ENCODE measurements around the gene PAPPA. TPM values are rescaled to one million over a fixed set of nuclear protein-coding genes. Genes with fewer than 3 reads are reported as not detected.
A peak's percentile ranks its signal among the peaks of the same experiment; 100 is the strongest.

The PAPPA gene
- total and polyA plus RNA-seq, 7 experiments from 2014 or later = 0.07 to 0.64 (median 0.48) TPM; not detected in 4

DNA sequence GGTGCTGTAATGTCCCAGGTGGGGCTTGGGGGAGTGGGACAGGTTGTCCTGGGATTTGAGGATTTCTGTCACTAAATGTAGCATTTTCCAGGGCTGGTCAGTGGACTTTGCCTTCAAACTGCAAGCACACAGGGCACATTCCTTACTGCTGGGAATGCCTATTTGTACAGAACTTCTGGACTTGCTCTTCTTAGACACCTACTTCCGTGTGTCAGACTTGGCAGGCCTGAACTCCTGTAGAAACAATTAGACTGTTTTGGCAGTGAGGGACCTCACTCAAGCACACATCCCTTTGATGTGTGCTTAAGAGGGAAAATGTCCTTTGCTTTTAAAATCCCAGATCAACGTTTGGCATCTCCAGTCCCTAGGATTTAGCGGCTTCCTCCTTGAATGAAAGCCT, 192.2 kb downstream of the PAPPA start:
- CTCF ChIA-PET = no interaction called here
- DNase-seq = no peak
- Histone ChIP-seq H3K27me3 (ENCODE audit: control insufficient read depth in 2 of 2, insufficient read depth in 2 of 2, low read length in 2 of 2) (no peaks in the 10 kb centered on the region), H3K9me3 (ENCODE audit: control insufficient read depth in 2 of 3, low read length in 3 of 3) (no peaks in the 10 kb centered on the region), H3K36me3 (ENCODE audit: control insufficient read depth in 2 of 3, insufficient read depth in 3 of 3, low read length in 3 of 3) (no peaks in the 10 kb centered on the region), H3K4me1 (ENCODE audit: control insufficient read depth in 2 of 2, insufficient read depth in 2 of 2, low read length in 2 of 2) (no peaks in the 10 kb centered on the region), H3K27ac (ENCODE audit: low read depth, low read length) (no peak overlapping the region), H3K4me3 (ENCODE audit: low read length) (no peak overlapping the region)
- POLR2A ChIA-PET = no interaction called here
- Mint-ChIP-seq H3K9me3 (peaks cover 0 to 5% (median 0%) of the 10 kb centered on the region in 11 donors), H3K4me1 (no peaks in the 10 kb centered on the region), H3K4me3 (no peak overlapping the region), H3K27ac (no peak overlapping the region), H3K36me3 (no peaks in the 10 kb centered on the region), H3K27me3 (peaks cover 0 to 7% (median 5%) of the 10 kb centered on the region in 5 donors)
- intact Hi-C loops (cut with micrococcal nuclease) = no loop called here
- no peak for ATAC-seq

DNA sequence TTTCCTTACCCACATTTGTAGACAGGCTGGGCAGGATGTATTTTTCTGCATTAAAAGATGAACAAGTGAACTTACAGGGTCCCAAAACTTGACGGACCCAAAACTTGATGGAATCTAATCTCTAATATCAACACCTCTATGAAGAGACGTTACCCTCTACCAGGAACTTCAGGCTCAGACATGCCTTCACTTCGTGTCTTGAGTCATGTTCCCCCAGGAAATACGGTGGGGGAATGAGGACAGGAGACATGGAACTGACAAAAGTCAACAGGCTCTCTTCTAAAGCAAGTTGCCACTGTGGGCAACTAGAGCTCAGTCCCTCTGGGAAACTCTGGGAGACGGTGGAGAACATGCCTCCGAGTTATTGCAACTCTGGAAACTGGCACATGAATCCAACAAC, 196.1 kb downstream of the PAPPA start:
- Histone ChIP-seq H3K9me3 (ENCODE audit: control insufficient read depth in 2 of 3, low read length in 3 of 3) (no peaks in the 10 kb centered on the region), H3K27me3 (ENCODE audit: control insufficient read depth in 2 of 2, insufficient read depth in 2 of 2, low read length in 2 of 2) (no peaks in the 10 kb centered on the region), H3K36me3 (ENCODE audit: control insufficient read depth in 2 of 3, insufficient read depth in 3 of 3, low read length in 3 of 3) (no peaks in the 10 kb centered on the region), H3K4me1 (ENCODE audit: control insufficient read depth in 2 of 2, insufficient read depth in 2 of 2, low read length in 2 of 2) (no peaks in the 10 kb centered on the region), H3K27ac (ENCODE audit: low read depth, low read length) (no peak overlapping the region), H3K4me3 (ENCODE audit: low read length) (no peak overlapping the region)
- Mint-ChIP-seq H3K9me3 (peaks cover 0 to 4% (median 0%) of the 10 kb centered on the region in 11 donors), H3K27me3 (peaks cover 0 to 4% (median 2%) of the 10 kb centered on the region in 5 donors), H3K4me3 (no peak overlapping the region), H3K36me3 (peaks cover 0 to under 1% (median 0%) of the 10 kb centered on the region in 5 donors), H3K27ac (no peak overlapping the region), H3K4me1 (no peaks in the 10 kb centered on the region)
- no peak for ATAC-seq
- POLR2A ChIA-PET = no interaction called here
- intact Hi-C loops (cut with micrococcal nuclease) = no loop called here
- CTCF ChIA-PET = no interaction called here
- no peak for DNase-seq

DNA sequence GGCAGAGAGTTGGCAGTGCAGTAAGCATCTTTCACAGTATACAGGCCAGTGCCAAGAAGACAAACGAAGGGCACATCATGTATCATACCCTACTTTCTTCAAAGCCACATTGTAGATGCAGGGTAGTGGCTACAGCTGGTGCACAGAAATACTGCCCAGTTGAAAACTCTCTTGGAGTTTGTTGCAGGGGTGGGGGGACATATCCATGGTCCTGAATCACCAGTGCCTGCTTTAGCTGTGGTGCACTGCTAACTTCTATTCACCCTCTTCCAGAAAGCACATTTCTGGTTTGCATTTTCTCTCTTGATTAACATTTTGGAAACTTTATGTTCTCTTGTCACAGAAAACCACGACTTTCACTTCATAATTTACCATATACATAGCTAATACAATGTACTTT, 196.6 kb downstream of the PAPPA start:
- ChIA-PET POLR2A (no interaction called here), CTCF (no interaction called here)
- no peak overlapping the region for H3K4me3 Mint-ChIP-seq
- peaks cover 0 to 9% (median 3%) of the 10 kb centered on the region in 5 donors for H3K27me3 Mint-ChIP-seq
- no peak for DNase-seq
- no peak for ATAC-seq
- intact Hi-C loops (cut with micrococcal nuclease) = no loop called here
- peaks cover 0 to 4% (median 0%) of the 10 kb centered on the region in 11 donors for H3K9me3 Mint-ChIP-seq
- no peak overlapping the region for H3K27ac ChIP-seq (ENCODE audit: low read depth, low read length)
- H3K27me3 ChIP-seq (ENCODE audit: control insufficient read depth in 2 of 2, insufficient read depth in 2 of 2, low read length in 2 of 2) = no peaks in the 10 kb centered on the region
- H3K4me3 ChIP-seq (ENCODE audit: low read length) = no peak overlapping the region
- no peaks in the 10 kb centered on the region for H3K36me3 ChIP-seq (ENCODE audit: control insufficient read depth in 2 of 3, insufficient read depth in 3 of 3, low read length in 3 of 3)
- no peaks in the 10 kb centered on the region for H3K9me3 ChIP-seq (ENCODE audit: control insufficient read depth in 2 of 3, low read length in 3 of 3)
- no peaks in the 10 kb centered on the region for H3K4me1 ChIP-seq (ENCODE audit: control insufficient read depth in 2 of 2, insufficient read depth in 2 of 2, low read length in 2 of 2)
- peaks cover 0 to 5% (median 0%) of the 10 kb centered on the region in 5 donors for H3K36me3 Mint-ChIP-seq
- no peak overlapping the region for H3K27ac Mint-ChIP-seq
- H3K4me1 Mint-ChIP-seq = no peaks in the 10 kb centered on the region

DNA sequence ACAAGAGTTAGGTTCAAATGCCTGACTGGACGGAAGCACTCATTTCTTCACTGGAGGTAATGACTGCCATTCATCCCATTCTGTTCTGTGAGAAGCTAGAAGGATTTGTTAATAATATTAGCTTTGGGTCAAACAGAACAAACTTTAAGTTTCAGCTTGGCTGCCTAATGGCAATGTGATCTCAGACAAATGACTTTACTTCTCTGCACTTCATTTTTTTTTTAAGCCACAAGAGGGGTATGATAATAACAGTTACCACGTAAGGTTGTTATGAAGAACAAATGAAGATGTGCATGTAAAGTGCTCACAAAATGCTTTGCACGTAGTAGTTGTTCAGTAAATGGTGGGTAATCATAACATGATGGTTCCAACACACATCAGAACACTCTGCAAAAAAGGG, 199.4 kb downstream of the PAPPA start:
- DNase-seq (no peak), ATAC-seq (no peak)
- Histone ChIP-seq H3K4me1 (ENCODE audit: control insufficient read depth in 2 of 2, insufficient read depth in 2 of 2, low read length in 2 of 2) (no peaks in the 10 kb centered on the region), H3K27ac (ENCODE audit: low read depth, low read length) (no peak overlapping the region), H3K4me3 (ENCODE audit: low read length) (no peak overlapping the region), H3K36me3 (ENCODE audit: control insufficient read depth in 2 of 3, insufficient read depth in 3 of 3, low read length in 3 of 3) (no peaks in the 10 kb centered on the region), H3K27me3 (ENCODE audit: control insufficient read depth in 2 of 2, insufficient read depth in 2 of 2, low read length in 2 of 2) (no peaks in the 10 kb centered on the region), H3K9me3 (ENCODE audit: control insufficient read depth in 2 of 3, low read length in 3 of 3) (no peaks in the 10 kb centered on the region)
- intact Hi-C loops (cut with micrococcal nuclease) = no loop called here
- no peaks in the 10 kb centered on the region for H3K4me1 Mint-ChIP-seq
- H3K27ac Mint-ChIP-seq = no peak overlapping the region
- peaks cover 0 to 5% (median 0%) of the 10 kb centered on the region in 5 donors for H3K36me3 Mint-ChIP-seq
- peaks cover 0 to 3% (median 0%) of the 10 kb centered on the region in 11 donors for H3K9me3 Mint-ChIP-seq
- CTCF ChIA-PET = no interaction called here
- no peak overlapping the region for H3K4me3 Mint-ChIP-seq
- POLR2A ChIA-PET = no interaction called here
- H3K27me3 Mint-ChIP-seq = peaks cover 0 to 6% (median 3%) of the 10 kb centered on the region in 5 donors

DNA sequence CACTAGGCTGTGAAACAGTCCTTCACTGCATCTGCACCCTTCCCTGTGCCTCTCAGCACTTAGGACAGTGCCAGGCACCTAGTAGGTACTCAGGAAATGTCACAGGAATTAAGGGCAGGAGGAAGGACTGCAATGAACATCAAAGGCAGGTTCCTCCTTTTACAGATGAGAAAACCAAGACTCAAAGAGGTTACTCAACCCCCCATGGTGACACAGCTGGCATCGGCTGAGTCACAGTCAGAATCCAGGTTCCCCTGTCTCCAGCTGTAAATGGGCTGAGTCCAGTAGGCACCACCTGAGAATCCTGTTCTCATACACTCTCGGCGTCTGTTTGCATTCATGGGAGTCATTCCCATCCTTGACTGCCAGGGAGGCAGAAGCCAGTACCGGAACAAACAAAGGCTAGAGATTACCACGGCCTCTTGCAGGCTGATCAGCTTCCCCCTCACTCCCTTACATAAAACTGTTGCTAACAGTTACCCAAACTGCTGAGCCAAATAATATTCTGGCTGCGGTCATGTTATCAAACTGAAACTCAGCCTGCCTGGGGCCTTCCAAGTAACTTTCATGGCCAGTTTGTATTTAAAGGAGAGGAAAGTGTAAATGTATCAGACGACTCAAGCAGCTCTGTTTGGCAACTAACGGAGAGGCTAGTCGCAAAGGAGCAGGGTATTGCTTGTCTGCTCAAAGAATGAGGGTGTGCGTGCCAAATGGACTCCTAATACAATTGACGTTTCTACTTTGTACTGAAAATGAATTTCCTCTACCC, 201.7 kb downstream of the PAPPA start:
- intact Hi-C loops (cut with micrococcal nuclease) = no loop called here
- CTCF ChIA-PET = no interaction called here
- H3K27ac Mint-ChIP-seq = no peak overlapping the region

DNA sequence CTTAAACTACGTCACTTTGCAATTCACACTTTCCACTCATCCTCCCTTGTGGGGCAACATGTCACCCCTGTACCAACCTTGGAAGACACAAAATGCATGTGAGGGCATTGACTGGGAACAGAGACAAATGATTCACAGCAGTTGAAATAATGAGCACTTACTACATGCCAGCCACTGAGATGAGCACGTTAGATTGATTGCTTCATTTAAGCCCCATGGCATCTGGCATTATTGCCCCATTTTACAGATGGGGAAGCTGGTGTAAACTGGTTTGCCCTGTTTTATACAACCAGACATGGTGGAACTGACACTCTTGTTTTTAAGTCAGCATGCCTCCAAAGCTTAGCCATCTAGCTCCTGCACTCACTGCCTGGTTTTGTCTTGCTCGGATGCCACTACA, 204.7 kb downstream of the PAPPA start:
- Histone ChIP-seq H3K9me3 (ENCODE audit: control insufficient read depth in 2 of 3, low read length in 3 of 3) (no peaks in the 10 kb centered on the region), H3K4me1 (ENCODE audit: control insufficient read depth in 2 of 2, insufficient read depth in 2 of 2, low read length in 2 of 2) (no peaks in the 10 kb centered on the region), H3K27me3 (ENCODE audit: control insufficient read depth in 2 of 2, insufficient read depth in 2 of 2, low read length in 2 of 2) (no peaks in the 10 kb centered on the region), H3K36me3 (ENCODE audit: control insufficient read depth in 2 of 3, insufficient read depth in 3 of 3, low read length in 3 of 3) (no peaks in the 10 kb centered on the region), H3K27ac (ENCODE audit: low read depth, low read length) (no peak overlapping the region), H3K4me3 (ENCODE audit: low read length) (no peak overlapping the region)
- peak overlapping the region in 1 of 9 donors; percentile 20 for H3K27ac Mint-ChIP-seq
- H3K4me3 Mint-ChIP-seq = no peak overlapping the region
- POLR2A ChIA-PET = no interaction called here
- ATAC-seq = no peak
- H3K4me1 Mint-ChIP-seq = peaks cover 0 to 1% (median 0%) of the 10 kb centered on the region in 7 donors
- peaks cover 0 to 5% (median 0%) of the 10 kb centered on the region in 5 donors for H3K36me3 Mint-ChIP-seq
- DNase-seq = no peak
- intact Hi-C loops (cut with micrococcal nuclease) = no loop called here
- H3K9me3 Mint-ChIP-seq = peaks cover 0 to 3% (median 0%) of the 10 kb centered on the region in 11 donors
- peaks cover 0 to 6% (median 0%) of the 10 kb centered on the region in 5 donors for H3K27me3 Mint-ChIP-seq
- CTCF ChIA-PET = no interaction called here

More for the DNA sequence above, 201.7 kb downstream of the PAPPA start:
- Mint-ChIP-seq H3K36me3 (peaks cover 0 to 5% (median 0%) of the 10 kb centered on the region in 5 donors), H3K4me1 (no peaks in the 10 kb centered on the region), H3K9me3 (peaks cover 0 to 3% (median 0%) of the 10 kb centered on the region in 11 donors), H3K4me3 (no peak overlapping the region), H3K27me3 (peaks cover 0 to 6% (median 0%) of the 10 kb centered on the region in 5 donors)
- Histone ChIP-seq H3K27ac (ENCODE audit: low read depth, low read length) (no peak overlapping the region), H3K4me3 (ENCODE audit: low read length) (no peak overlapping the region), H3K4me1 (ENCODE audit: control insufficient read depth in 2 of 2, insufficient read depth in 2 of 2, low read length in 2 of 2) (no peaks in the 10 kb centered on the region), H3K27me3 (ENCODE audit: control insufficient read depth in 2 of 2, insufficient read depth in 2 of 2, low read length in 2 of 2) (no peaks in the 10 kb centered on the region), H3K36me3 (ENCODE audit: control insufficient read depth in 2 of 3, insufficient read depth in 3 of 3, low read length in 3 of 3) (no peaks in the 10 kb centered on the region), H3K9me3 (ENCODE audit: control insufficient read depth in 2 of 3, low read length in 3 of 3) (no peaks in the 10 kb centered on the region)
- no peak for ATAC-seq
- POLR2A ChIA-PET = no interaction called here
- no peak for DNase-seq

DNA sequence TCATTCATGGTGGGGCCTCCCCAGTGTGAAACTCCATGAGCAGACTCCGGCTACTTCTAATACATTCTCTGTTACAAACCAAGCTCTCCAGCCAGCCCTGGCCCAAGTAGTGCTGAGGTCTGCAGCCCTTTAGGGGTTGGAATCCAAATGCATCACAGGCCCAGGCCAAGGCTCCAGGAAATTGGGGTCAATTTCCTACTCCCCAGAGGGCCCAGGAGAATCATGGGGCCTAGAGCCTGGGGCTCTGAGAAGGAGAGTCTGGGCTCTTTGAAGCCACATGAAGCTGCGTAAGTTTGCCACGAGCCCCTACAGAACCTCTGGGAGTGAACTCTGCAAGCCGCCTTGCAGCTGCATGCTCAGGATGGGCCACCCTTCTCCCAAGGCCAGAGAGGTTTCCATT, 206.4 kb downstream of the PAPPA start:
- Mint-ChIP-seq H3K4me3 (no peak overlapping the region), H3K4me1 (peaks cover 0 to 1% (median 0%) of the 10 kb centered on the region in 7 donors), H3K9me3 (peaks cover 0 to 3% (median 0%) of the 10 kb centered on the region in 11 donors), H3K27me3 (peaks cover 0 to 2% (median 0%) of the 10 kb centered on the region in 5 donors), H3K36me3 (peaks cover 0 to 1% (median 0%) of the 10 kb centered on the region in 5 donors), H3K27ac (no peak overlapping the region)
- ChIA-PET CTCF (no interaction called here), POLR2A (no interaction called here)
- Histone ChIP-seq H3K27ac (ENCODE audit: low read depth, low read length) (no peak overlapping the region), H3K36me3 (ENCODE audit: control insufficient read depth in 2 of 3, insufficient read depth in 3 of 3, low read length in 3 of 3) (no peaks in the 10 kb centered on the region), H3K27me3 (ENCODE audit: control insufficient read depth in 2 of 2, insufficient read depth in 2 of 2, low read length in 2 of 2) (no peaks in the 10 kb centered on the region), H3K4me1 (ENCODE audit: control insufficient read depth in 2 of 2, insufficient read depth in 2 of 2, low read length in 2 of 2) (no peaks in the 10 kb centered on the region), H3K4me3 (ENCODE audit: low read length) (no peak overlapping the region), H3K9me3 (ENCODE audit: control insufficient read depth in 2 of 3, low read length in 3 of 3) (no peaks in the 10 kb centered on the region)
- DNase-seq = no peak
- ATAC-seq = no peak
- intact Hi-C loops (cut with micrococcal nuclease) = no loop called here
